Endodermal cell (in vitro differentiated cells): ENCODE data around the gene FTMT. TPM values are rescaled to one million over a fixed set of nuclear protein-coding genes. Genes with fewer than 3 reads are reported as not detected.

Experiments
- DNase-seq: peaks from one replicate; pipeline ENCODE4 v3.0.0-alpha.2; 2017
- H3K27ac ChIP-seq: 2 replicates; pipeline ENCODE4 v1.5.1; 2013; ENCODE audit warnings: mild to moderate bottlenecking, low read depth, low read length, moderate library complexity
- H3K27me3 ChIP-seq: 2 replicates; pipeline ENCODE4 v1.6.1; 2013; ENCODE audit warnings: mild to moderate bottlenecking, low read length, moderate library complexity; ENCODE audit not compliant: insufficient read depth, control insufficient read depth, poor library complexity, severe bottlenecking
- H3K36me3 ChIP-seq: 2 replicates; pipeline ENCODE4 v1.7.0; 2013; ENCODE audit warnings: mild to moderate bottlenecking, low read length, moderate library complexity; ENCODE audit not compliant: control insufficient read depth, insufficient read depth
- H3K4me1 ChIP-seq: one replicate; pipeline ENCODE4 v1.7.0; 2013; ENCODE audit warnings: low read length; ENCODE audit not compliant: control insufficient read depth, insufficient read depth
- H3K4me3 ChIP-seq: 2 replicates; pipeline ENCODE4 v1.5.1; 2013; ENCODE audit warnings: mild to moderate bottlenecking, low read length, moderate library complexity
- H3K9ac ChIP-seq: 2 replicates; pipeline ENCODE4 v1.6.1; 2013; ENCODE audit warnings: mild to moderate bottlenecking, low read length, moderate library complexity; ENCODE audit not compliant: poor library complexity, severe bottlenecking; ENCODE audit errors: extremely low read depth
- H3K9me3 ChIP-seq: 2 replicates; pipeline ENCODE4 v1.6.1; 2013; ENCODE audit warnings: mild to moderate bottlenecking, low read length, moderate library complexity; ENCODE audit not compliant: control insufficient read depth
- H3K27ac Mint-ChIP-seq: 2 replicates; pipeline ENCODE4 v1.8.0; 2020; ENCODE audit warnings: mixed read lengths
- H3K27me3 Mint-ChIP-seq: 2 replicates; pipeline ENCODE4 v1.8.0; 2021; ENCODE audit warnings: mild to moderate bottlenecking, mixed read lengths; ENCODE audit not compliant: insufficient read depth
- H3K36me3 Mint-ChIP-seq: 2 replicates; pipeline ENCODE4 v1.8.0; 2020; ENCODE audit warnings: low read depth, mixed read lengths
- H3K4me1 Mint-ChIP-seq: 2 replicates; pipeline ENCODE4 v1.8.0; 2020; ENCODE audit warnings: mixed read lengths
- H3K4me3 Mint-ChIP-seq: 2 replicates; pipeline ENCODE4 v1.8.0; 2020; ENCODE audit warnings: mild to moderate bottlenecking, moderate library complexity, mixed read lengths
- H3K9me3 Mint-ChIP-seq: 2 replicates; pipeline ENCODE4 v1.8.0; 2020; ENCODE audit warnings: mild to moderate bottlenecking, mixed read lengths
- WGBS, 2 experiments: methylation state at CpG; one replicate each; pipeline versions ENCODE4 v1.1.5 to v1.1.7; 2013; ENCODE audit warnings: missing lambda C conversion rate in 2 of 2, mixed read lengths in 1 of 2; ENCODE audit not compliant: insufficient coverage in 1 of 2, insufficient read length in 1 of 2; 5-methylcytosine and 5-hydroxymethylcytosine counted together
- total RNA-seq, 2 donors: library from RNA; stranded (reverse); fragmentation: NEBNext Ultra II Directional in 1 of 2; extraction: Animal tissue kit (Norgen Biotek cat#: 25700) in 1 of 2; gene quantifications; 2 replicates in 1 of 2; 3 replicates in 1 of 2; pipeline ENCODE4 v1.2.1, GENCODE V29; 2021
- TF ChIP-seq, protein P1 (sequence below): fragments of 200-600 bp; sonication (generic); conservative IDR thresholded peaks from 2 replicates; pipeline ENCODE4 v1.5.0; 2021; ENCODE audit warnings: antibody characterized with exemption, mild to moderate bottlenecking

The FTMT gene
- total RNA-seq, 2 donors from 2014 or later = not detected

DNA sequence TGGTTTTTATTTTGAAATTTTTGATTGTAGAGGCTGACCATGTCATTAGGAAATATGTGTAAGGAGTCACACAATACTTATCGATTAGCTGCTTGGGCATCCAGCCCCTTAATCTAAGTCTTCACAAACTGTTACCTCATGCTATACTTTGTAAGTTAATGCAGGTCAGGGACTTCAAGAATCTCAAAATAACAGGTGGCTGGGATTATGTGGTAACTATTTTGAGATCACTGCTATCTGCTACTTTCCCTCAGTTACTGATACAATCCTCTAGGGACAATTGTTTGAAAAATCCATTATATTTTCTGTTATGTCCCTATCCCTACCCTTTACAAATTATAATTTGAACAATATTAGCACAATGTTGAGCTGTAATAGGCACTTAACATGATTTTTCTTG, 21.7 kb downstream of the FTMT start:
- Mint-ChIP-seq H3K27me3 (no peaks in the 10 kb centered on the region), H3K9me3 (no peaks in the 10 kb centered on the region), H3K4me3 (no peak overlapping the region), H3K27ac (no peak overlapping the region), H3K36me3 (no peaks in the 10 kb centered on the region), H3K4me1 (no peaks in the 10 kb centered on the region)
- Histone ChIP-seq H3K27ac (no peak overlapping the region), H3K4me1 (no peaks in the 10 kb centered on the region), H3K9me3 (no peaks in the 10 kb centered on the region), H3K27me3 (no peaks in the 10 kb centered on the region), H3K36me3 (no peaks in the 10 kb centered on the region), H3K9ac (no peak overlapping the region), H3K4me3 (no peak overlapping the region)
- 75% methylated on average over 1 of the region's 1 CpG; no CpG with 5 or more reads in 1 of the 2 experiments for WGBS, 2 experiments
- no peak for DNase-seq
- TF ChIP-seq, protein P1, sequence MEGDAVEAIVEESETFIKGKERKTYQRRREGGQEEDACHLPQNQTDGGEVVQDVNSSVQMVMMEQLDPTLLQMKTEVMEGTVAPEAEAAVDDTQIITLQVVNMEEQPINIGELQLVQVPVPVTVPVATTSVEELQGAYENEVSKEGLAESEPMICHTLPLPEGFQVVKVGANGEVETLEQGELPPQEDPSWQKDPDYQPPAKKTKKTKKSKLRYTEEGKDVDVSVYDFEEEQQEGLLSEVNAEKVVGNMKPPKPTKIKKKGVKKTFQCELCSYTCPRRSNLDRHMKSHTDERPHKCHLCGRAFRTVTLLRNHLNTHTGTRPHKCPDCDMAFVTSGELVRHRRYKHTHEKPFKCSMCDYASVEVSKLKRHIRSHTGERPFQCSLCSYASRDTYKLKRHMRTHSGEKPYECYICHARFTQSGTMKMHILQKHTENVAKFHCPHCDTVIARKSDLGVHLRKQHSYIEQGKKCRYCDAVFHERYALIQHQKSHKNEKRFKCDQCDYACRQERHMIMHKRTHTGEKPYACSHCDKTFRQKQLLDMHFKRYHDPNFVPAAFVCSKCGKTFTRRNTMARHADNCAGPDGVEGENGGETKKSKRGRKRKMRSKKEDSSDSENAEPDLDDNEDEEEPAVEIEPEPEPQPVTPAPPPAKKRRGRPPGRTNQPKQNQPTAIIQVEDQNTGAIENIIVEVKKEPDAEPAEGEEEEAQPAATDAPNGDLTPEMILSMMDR = no peak

DNA sequence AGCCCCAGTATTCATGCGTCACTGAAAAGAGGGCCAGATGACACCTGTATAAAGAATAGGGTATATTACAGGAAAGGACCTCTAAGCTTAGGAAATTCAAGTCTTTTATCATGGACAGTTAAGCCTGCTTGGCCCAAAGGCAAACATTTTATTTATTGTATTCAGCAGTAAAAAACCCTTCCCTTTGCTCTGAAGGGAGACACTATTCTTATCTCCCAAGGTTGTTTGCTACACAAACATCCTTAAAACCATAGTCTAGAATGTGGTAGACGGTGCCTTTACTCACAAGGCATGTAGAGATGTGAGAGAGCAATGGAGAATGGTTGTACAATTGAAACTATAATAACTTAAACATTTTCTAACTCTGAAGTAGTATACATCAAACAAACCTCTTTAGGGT, 33.9 kb downstream of the FTMT start:
- no peaks in the 10 kb centered on the region for H3K36me3 Mint-ChIP-seq
- H3K27ac Mint-ChIP-seq = no peak overlapping the region
- Histone ChIP-seq H3K9me3 (peaks cover 5% of the 10 kb centered on the region), H3K27me3 (no peaks in the 10 kb centered on the region), H3K4me1 (no peaks in the 10 kb centered on the region), H3K36me3 (no peaks in the 10 kb centered on the region), H3K4me3 (peak overlapping the region; percentile 44), H3K27ac (no peak overlapping the region), H3K9ac (no peak overlapping the region)
- DNase-seq = no peak
- TF ChIP-seq, protein P1 = no peak
- no peaks in the 10 kb centered on the region for H3K27me3 Mint-ChIP-seq
- H3K4me3 Mint-ChIP-seq = no peak overlapping the region
- whole genome bisulfite sequencing, 2 experiments = 83 to 100% methylated on average over 1 of the region's 2 CpGs
- H3K9me3 Mint-ChIP-seq = no peaks in the 10 kb centered on the region
- peaks cover 16% of the 10 kb centered on the region for H3K4me1 Mint-ChIP-seq

DNA sequence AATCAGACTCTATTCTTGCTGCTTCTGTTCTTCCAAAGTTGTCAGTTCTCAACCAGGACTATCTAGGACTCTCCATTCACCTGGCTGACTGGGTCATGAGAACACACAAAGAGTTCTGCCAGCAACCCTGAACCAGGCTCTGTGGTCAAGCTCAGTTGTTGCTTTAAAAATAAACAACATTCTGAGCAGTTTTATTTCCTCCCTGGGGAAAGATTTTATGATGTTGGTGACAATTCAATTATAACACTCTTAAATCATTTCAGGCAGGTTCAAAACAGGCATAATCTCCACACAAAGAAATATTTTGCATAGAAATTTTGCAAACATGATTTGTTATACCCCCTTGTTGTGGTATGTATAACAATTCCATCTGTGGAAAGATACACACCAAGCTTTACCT, 36.0 kb downstream of the FTMT start:
- H3K9me3 Mint-ChIP-seq = no peaks in the 10 kb centered on the region

More for the DNA sequence above, 36.0 kb downstream of the FTMT start:
- H3K27ac ChIP-seq = no peak overlapping the region
- H3K27me3 Mint-ChIP-seq = no peaks in the 10 kb centered on the region
- no peak overlapping the region for H3K27ac Mint-ChIP-seq
- H3K4me1 Mint-ChIP-seq = peaks cover 16% of the 10 kb centered on the region
- no peak overlapping the region for H3K4me3 ChIP-seq
- no peak for DNase-seq
- TF ChIP-seq, protein P1 = no peak
- no peak overlapping the region for H3K9ac ChIP-seq
- H3K4me1 ChIP-seq = no peaks in the 10 kb centered on the region
- H3K9me3 ChIP-seq = peaks cover 5% of the 10 kb centered on the region
- no peaks in the 10 kb centered on the region for H3K36me3 Mint-ChIP-seq
- H3K36me3 ChIP-seq = no peaks in the 10 kb centered on the region
- H3K4me3 Mint-ChIP-seq = no peak overlapping the region
- no peaks in the 10 kb centered on the region for H3K27me3 ChIP-seq
